GM21737 (cell line): Measurements from ENCODE around the gene BHMT2.

ENCODE experiments used
- ATAC-seq: cut with Tn5 transposase; IDR thresholded peaks from one replicate; pipeline ENCODE4 v1.9.1; 2021; ENCODE audit warnings: mild to moderate bottlenecking, moderate library complexity; ENCODE audit not compliant: unreplicated experiment

BHMT2 gene, protein sequence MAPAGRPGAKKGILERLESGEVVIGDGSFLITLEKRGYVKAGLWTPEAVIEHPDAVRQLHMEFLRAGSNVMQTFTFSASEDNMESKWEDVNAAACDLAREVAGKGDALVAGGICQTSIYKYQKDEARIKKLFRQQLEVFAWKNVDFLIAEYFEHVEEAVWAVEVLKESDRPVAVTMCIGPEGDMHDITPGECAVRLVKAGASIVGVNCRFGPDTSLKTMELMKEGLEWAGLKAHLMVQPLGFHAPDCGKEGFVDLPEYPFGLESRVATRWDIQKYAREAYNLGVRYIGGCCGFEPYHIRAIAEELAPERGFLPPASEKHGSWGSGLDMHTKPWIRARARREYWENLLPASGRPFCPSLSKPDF

DNA sequence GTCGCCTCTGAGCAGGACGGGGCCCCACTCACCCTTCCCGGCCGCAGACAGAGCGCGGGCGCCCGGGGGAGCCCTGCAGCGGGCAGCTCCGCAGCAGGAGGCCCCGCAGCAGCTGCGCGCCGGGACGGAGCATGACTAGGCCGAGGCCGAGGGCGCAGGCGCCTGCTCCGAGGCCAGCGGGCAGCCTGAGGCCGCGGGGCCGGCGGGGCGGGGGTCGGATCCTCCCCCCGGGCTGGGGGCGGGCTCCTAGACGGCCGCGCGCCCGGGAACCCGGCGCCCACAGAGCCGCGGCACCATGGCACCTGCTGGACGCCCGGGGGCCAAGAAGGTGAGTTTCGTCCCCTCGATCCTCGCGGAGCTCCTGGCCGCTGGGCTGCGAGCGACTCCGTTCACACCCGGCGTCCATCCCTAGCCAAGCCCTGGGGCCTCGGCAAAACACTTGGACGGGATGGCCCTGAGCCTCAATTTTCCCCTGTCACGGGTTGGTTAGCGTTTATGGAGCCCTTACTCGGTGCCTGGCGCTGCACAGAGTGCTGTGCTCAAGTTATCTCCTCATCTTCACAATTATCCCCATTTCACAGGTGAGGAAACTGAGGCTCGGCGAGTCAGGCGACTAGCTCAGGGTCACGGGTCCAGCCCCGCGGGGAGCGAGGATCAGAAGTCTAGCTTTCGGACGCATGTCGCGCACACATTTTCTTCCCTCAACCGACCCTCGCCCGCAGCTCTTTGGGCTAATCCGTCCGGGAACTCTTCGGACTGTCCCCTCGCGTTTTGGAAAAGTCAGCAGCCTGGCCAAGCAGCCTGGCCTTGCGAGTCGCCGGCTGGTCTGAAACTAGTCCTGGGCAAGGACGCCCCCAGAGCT, at the start of gene BHMT2, which contains the start of gene DMGDH:
TSS of gene BHMT2 (plus strand) at position 280 of the 862 bp plus-strand sequence. CDS start at position 296, 16 bp downstream.
TSS of gene DMGDH (minus strand) at position 187 of the 862 bp plus-strand sequence. CDS start at position 133, 54 bp downstream.
- no peak for ATAC-seq

DNA sequence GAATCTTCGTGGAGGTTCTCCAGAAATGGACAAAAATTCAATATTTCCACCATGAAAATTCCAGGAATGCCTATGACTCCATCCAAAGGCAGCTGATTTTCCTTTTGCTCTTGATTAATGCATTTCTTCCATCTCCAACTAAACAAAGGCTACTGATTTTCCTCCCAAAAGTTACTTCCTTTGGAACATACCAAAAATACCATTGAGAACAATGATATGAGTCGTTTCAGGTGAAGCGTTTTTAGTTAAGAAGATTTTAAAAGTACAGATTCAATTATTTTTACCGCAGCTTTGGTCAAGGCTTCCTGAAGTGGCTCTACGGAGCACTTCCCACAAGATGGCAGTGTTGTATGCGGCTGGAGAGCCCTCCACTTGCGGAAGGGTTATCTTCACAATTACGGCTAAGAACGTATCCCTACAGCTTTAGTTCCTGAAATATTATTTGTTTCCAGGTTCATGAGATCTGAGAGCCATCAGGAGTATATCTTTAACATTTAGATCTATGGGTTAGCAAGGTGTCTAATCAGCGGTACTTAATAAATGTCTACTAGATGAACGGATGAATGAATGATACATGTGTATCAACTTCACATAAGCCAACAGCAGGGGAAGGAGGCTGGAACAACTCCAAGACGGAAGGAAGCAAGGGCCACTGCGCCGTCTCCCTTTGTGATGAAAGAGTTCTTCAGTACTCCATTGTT, 48.6 kb upstream of the BHMT2 start:
- no peak for ATAC-seq

DNA sequence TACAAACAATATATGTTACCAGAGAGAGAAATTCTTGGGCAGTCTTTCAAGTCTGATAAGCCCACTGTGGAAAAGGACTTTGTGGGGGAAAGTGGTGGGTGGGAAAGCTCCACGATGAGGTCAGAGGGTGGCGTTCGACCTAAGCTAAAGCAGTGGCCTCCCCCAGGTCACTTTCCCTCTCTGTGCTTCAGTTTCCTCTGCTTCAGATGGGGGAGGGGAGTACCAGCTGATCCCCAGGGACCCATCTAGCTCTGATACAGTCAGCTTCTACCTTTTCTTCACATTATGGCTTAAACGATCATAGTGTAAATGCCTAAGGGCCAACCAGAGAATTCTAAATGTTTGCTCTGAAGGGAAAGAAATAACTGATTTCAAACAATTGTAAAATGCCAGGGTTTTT, 47.8 kb upstream of the BHMT2 start:
- no peak for ATAC-seq

DNA sequence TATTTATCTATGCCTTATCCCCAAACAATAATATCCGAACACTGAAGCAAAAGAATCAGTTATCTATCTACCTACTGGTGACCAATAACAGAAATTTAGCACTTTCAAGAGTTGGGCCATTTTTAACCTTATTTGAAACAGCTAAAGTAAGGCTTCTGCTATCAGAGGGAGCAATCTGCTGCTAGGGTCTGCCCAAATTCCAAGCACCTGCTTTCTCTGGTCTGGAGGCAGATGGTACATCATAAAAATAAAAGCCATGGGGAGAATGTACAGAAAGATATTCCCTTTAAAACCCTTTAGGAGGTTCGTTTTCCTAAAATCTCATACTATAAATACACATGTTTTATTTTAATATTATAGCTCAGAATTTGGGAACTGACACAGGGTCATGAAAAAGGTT, 46.8 kb upstream of the BHMT2 start:
- ATAC-seq: no peak

DNA sequence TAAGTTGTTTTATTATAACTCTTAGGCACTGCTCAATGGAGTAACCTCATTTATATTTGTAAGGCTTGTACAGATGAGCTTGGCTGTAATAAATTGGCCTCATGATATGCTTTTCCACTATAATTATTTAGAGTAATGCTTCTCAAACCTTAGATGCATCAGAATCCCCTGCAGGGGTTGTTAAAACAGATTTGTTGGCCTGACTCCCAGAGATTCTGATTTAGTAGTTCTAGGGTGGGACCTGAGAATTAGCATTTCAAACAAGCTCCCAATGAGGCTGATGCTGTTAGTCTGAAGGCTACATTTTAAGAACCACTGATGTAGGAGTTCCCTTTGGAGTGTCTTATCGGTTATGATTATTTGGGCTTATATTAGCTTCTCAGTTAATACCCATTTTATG, 46.2 kb upstream of the BHMT2 start:
- ATAC-seq: no peak

DNA sequence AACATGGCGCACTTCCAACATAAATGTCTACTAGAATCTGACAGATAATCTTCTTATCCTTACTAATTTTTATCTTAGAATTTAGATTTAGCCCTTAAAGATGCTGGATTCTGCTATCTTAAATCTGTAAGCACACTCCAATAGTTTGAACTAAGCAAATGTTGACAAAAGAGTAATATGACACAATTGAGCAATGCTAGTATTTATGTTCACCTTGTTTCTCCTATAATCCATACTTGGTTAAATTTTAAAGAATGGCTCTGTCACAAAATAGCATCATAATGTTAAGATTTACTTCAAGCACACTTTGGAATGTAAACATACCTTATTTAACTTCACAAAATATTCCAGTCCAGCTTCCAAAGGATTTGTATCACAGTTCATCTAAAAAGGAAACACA, 45.6 kb upstream of the BHMT2 start:
- ATAC-seq: no peak

DNA sequence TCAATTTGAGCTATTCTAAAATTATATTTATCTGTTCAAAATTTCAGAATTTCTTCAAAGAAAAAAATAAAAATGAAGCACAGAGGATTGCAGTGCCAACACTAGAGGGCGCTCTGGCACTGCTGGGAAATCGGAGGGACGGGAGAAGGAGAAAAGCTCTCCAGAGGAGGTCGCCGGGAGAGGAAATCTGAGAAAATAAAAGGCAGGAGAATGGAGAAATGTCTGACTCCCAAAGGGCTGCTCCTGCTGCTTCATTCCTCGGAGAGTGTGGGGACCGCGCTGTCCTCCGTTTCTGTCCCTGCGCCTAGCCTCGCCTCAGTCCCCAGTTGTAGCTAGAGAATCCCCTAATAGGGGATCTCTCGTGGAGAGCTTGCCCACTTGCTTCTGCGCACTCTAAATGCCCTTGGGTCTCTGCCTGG, 44.5 kb upstream of the BHMT2 start:
- ATAC-seq: no peak

DNA sequence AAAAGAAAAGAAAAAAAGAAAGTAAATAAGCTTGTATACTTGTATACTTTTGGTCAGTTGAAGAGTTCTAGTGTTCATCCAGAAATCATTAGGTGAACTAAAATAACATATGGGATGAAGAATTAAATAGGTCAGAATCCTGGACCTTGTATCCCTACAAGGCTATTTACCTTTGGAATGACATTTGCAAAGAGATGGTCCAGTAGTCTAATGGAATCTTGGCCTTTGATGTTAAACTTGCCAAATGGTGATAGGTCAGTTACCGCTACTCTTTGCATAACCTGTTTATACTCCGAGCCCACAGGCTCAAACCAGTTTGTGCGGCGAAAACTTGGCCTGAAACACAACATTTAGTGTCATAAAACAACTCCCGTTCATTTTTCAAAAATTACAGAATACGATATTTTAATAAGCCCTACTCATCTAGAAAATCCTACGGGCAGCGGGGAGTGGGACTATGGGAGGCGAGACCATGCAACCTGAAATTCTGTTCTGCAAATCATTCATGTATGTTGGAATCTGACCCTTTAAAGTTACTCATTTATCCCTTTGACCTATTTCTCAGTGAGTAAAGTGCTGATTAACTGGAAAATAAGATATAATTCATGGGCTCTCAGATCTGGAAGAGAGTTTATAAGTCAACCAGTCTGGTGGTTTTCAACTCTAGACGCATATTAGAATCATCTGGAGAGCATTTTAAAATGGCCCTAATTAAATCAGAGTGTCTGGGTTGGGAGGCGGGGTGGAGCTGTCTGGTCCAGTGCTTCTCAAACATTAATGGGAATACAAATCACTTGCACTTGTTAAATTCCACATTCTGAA, 38.7 kb upstream of the BHMT2 start:
- no peak for ATAC-seq

DNA sequence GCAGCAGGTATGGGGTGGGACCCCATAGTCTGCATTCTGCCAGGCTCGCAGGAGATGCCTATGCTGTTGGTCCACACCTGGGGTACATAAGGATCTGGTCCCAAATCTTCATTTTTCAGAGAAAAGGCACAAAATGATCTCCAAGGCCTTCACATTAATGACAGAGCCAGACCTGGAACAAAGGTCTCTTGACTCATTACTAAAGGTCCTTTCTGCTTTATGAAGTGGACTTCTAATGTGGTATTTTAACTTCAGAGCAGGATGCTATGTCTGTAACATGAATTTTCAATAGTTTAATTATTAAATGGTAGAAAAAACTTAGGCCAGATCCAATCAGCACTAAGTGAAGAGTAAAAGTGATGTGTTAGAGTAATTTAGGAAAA, 38.1 kb upstream of the BHMT2 start:
- ATAC-seq: no peak

DNA sequence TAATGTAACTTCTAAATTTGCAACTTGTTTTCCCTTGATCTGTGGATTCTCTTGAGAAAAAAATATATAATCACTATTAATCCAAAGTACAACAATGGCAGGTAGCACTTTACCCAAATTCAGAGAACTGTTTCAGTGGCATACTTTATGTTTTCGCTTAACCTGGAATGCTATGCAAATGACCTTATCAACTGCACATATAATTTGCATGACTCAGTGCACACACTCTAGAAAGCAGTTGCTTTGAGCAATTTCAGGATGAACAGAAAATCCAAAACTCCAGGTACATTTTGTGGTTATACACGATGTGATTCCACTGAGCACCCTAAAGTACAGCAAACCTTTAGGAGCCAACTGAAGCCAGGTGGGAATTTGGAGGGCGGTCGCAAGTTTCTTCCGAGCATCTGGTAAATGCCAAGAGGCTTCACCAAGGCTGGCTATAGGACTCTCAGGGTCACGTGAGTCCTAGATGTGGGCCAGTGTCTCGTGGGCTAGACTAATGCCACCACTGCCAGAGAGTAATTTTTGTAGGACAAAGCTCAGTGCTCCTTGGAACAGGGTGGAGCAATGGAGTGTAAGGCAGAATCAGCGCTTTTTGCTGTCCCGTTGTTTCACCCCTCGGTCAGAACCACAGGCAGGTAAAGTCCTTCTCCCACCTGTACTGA, 37.4 kb upstream of the BHMT2 start:
- ATAC-seq: no peak

DNA sequence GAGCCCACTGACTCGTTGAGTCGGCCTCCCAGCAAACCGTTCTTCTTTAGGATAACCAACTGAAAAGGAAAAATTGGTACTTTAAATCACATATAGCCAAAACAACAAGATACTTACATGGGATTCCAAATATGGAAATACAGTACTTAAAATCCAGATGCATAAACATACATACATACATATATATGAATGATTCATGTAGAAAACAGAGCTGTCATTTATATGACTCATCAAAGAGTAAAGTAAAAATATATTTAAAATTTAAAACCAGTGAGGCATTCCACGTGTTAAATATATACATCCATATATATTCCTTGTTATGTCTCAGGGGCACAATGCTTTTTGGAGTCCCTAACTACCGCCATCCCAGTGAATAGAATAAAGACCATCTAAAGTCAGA, 36.8 kb upstream of the BHMT2 start:
- ATAC-seq: no peak

DNA sequence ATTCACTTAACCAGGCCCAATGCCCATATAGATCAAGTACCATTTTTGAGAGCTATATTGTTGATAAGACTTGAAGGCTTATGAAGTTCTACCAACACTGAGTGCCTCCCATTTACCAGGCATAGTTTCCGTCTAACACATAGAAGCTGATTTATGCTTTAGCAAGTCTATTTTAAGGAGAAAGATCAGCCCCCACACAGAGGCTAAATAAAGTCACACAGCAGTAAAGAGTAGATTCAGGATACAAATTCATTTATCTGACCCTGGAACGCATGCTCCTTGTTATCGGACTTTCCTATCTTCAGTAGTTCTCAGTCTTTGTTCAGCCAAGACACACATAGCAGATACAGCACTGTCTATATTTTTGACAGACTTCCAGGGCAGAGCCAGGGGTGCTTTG, 34.3 kb upstream of the BHMT2 start:
- no peak for ATAC-seq

DNA sequence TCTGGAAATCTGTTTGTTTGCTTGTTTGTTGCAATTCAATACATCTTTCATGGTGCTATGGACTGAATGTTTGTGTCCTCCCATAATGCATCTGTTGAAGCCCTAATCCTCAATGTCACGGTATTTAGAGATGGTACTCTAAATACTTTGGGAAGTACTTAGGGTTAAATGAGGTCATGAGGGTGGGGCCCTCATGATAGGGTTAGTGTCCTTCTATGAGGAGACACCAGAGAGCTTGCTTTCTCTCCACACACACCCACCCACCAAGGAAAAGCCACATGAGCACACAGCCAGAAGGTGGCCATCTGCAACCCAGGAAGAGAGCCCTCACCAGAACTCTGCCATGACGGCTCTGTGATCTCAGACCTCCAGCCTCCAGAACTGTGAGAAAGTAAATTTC, 32.8 kb upstream of the BHMT2 start:
- no peak for ATAC-seq

DNA sequence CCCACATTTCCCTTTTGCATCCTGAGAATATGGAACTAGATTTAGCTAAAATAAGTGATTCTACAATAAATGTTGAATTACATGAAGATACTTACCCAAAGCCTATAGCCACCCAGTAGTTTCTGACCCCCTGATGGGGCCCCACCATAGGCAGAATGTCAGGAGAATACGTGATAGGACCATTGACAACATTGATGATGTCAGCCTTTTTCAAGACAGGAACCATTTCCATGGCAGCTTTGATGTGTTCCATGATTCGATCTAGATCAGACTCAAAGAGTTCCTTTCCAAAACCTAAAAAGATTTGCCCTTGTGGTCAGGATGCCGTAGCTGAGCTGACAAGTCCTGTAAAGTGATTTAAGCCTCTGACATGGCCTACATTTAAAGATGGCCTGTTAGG, 27.4 kb upstream of the BHMT2 start:
- no peak for ATAC-seq

DNA sequence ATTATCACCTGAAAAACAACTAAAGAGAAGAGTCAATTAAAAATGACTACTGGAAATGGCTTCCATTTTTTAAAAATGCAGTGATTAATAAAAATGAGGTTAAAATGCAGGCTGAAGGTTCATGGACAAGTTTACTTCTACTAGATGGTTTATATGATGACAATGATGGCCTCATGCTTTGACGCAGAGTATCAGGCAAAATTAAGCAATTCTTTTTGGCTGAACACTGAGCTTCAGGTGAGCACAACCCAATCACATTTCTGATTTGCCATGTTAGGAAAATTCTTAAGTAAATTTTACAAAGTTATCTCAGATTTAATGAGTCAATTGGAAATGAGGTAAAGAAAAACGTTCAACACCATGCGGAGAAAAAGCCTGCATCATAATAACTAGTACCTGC, 22.4 kb upstream of the BHMT2 start:
- no peak for ATAC-seq

DNA sequence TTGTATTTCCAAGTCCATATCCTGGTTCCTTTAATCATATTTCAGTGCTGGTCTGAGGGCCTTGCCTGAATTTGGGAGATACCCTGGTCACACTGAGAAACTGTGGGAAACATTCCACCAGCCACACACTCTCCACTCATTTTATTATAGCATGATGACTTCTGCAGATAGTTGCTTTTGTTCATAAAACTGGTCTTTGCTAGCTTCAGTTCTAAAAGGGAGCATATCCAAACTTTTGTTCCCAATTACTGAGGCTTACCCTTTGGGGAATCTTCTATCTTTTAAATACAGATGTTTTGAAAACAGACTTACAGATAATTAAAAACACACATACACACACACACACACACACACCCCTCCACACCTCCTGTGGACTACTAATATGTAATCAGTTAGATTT, 21.1 kb upstream of the BHMT2 start:
- no peak for ATAC-seq

DNA sequence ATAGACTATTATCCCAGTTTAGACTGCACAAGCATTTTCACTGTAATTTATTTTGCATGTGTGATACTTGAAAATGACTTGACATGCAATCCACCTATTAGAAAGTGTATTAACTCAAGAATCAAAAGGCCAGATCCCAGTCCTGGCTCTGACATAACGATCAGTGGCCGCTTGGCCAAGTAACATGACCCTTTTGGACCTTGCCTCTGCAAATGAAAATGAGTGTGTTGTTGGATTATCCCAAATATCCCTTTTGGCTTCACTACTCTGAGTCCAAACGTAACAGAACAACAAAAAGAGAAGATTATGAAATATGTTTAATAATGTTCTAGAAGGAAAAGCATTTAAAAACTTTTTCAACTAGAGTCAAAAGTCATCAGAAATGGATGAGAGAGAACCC, 19.1 kb upstream of the BHMT2 start:
- no peak for ATAC-seq

DNA sequence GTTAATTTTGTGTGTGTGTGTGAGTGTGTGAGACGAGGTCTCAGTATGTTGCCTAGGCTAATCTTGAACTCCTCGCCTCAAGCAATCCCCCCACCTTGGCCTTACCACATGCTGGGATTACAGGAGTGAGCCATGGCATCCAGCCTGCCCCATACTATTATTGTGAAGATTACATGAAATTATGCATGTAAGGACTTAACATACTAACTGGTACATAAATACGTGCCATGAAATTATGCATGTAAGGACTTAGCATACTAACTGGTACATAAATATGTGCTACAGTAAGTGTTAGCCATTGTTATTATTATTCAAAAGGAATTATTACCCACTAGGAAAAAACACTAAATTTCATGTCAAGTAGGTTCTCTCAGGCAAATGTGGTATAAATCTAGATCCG, 16.2 kb upstream of the BHMT2 start:
- ATAC-seq: no peak

DNA sequence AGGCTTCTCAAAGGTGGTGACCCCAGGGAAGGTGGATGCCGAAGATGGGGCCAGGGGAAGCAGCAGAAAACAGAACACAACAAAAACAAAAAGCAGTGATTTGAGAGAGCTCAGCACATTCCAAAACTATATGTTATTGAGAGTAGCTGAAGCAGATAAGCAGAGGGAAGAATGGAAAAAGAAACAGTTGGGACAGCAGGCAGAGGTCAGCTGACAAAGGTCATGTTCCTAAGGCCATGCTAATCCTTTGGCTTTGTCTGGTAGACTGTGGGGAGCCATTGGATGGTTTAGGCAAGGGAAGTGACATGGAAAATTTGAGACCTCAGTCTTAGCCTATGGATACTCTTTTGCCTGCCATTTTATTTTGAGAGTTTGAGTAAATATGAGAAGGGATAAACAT, 14.6 kb upstream of the BHMT2 start:
- ATAC-seq: no peak

DNA sequence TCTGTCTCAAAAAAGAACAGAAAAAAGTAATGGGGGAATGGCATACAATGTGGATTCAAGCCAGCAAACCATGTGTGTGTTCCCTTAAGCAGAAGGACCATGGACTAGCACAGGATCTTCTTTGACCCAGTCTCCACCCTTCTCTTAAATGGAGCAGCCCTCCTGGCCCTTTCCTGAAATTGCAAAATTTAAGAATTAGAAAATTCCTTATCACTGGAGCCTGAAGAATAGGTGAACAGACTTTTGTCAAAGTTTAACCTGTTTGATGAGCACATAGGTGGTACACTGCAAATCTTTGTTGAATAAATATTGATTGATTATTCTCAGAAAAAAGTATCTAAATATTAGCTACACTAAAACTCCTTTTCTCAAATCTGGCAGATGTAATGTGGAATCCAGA, 12.7 kb upstream of the BHMT2 start:
- ATAC-seq: no peak
